Fibroblast of pulmonary artery (primary cell): Measurements from ENCODE around the gene HSP90B1.

Experiments
- DNase-seq: peaks from one replicate; pipeline ENCODE4 v3.0.0-alpha.2; 2010; ENCODE audit warnings: low read depth
- H3K4me3 ChIP-seq: replicated peaks from 2 replicates; pipeline ENCODE4 v1.5.1; 2011; ENCODE audit warnings: low read depth, mild to moderate bottlenecking, control low read depth, low read length, moderate library complexity
- CTCF ChIP-seq: IDR thresholded peaks from 2 replicates; pipeline ENCODE4 v1.5.1; 2011; ENCODE audit warnings: mild to moderate bottlenecking, control low read depth, low read length, inconsistent platforms; ENCODE audit errors: missing control alignments

HSP90B1 gene

DNA sequence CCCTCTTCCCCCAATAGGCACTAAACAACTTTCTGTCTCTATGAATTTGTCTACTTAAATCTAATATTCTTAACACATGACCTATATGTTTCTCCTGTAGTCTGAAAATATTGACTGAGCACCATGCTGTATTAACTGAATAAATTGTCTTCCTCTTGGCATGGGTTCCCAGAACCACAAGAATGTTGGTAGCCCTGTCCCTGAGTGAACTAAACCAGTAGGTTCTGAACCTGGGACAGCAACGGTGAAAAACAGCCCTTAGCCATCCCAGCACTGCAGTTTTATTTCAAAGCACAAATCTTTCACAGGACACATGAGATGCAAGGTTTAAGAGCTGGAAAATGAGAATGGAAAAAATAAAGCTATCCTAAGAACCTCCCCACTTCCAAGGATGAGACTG, 20.4 kb upstream of the HSP90B1 start:
- no peak for TF ChIP-seq CTCF
- peak; percentile 37 for DNase-seq

GRCh38 chr12:103912069-103912468, 18.1 kb upstream of the HSP90B1 start:
- H3K4me3 ChIP-seq = no peak overlapping the region
- no peak for DNase-seq
- no peak for TF ChIP-seq CTCF

More for the DNA sequence above, 20.4 kb upstream of the HSP90B1 start:
- no peak overlapping the region for H3K4me3 ChIP-seq

- TF ChIP-seq CTCF = no peak
- no peak overlapping the region for H3K4me3 ChIP-seq
- DNase-seq = no peak
These were observed 17.1 kb upstream of the HSP90B1 start for GRCh38 chr12:103913100-103913499.

GRCh38 chr12:103915306-103915705, 14.9 kb upstream of the HSP90B1 start:
- no peak overlapping the region for H3K4me3 ChIP-seq
- peak; percentile 39 for DNase-seq
- no peak for TF ChIP-seq CTCF

DNA sequence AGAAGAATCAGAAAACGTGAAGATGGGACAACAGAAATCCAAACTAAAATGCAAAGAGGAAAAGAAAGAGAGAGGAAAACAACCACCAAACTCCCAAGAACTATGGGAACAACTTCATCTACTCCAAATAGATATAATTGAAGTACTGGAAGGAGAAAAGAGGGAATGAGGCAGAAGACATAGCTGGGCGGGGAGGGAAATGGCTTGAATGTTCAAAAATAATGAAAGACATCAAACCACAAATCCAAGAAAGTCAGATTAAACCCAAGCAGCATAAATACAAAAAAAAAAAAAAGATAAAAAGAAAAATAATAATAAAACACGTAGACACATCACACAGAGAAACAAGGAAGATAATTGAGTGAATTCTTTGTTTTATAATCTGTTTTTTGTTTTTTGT, 12.3 kb upstream of the HSP90B1 start:
- TF ChIP-seq CTCF = no peak
- no peak overlapping the region for H3K4me3 ChIP-seq
- DNase-seq = no peak

- DNase-seq = peak; percentile 82
- H3K4me3 ChIP-seq = no peak overlapping the region
- no peak for TF ChIP-seq CTCF
These were observed 5.2 kb upstream of the HSP90B1 start for GRCh38 chr12:103924761-103925641.

DNA sequence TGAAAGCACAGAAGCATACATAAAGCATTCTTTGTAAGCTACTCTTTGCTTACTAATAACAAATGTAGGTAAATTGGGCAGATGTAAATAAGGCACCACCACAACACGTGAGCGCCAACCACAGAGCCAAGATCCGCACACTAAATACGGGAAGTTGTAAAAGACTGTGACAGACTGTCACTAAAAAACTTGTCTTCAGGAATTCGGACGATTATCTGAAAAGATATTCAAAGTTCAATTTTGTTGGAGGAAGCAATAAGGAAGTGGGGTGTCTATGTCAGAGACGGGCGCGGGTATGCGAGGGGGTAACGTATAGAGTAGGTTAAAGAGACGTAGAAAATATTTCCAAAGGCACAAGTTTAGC, 1.5 kb upstream of the HSP90B1 start:
- no peak for DNase-seq
- no peak for TF ChIP-seq CTCF
- H3K4me3 ChIP-seq = peak overlapping the region; percentile 66
